ENCODE data around the gene ENOPH1. TPM values are rescaled to one million over a fixed set of nuclear protein-coding genes. Genes with fewer than 3 reads are reported as not detected.

ENOPH1 gene
- total and polyA plus RNA-seq, 3 donors from 2014 or later: 13.9 to 20.8 (median 19.9) TPM

DNA sequence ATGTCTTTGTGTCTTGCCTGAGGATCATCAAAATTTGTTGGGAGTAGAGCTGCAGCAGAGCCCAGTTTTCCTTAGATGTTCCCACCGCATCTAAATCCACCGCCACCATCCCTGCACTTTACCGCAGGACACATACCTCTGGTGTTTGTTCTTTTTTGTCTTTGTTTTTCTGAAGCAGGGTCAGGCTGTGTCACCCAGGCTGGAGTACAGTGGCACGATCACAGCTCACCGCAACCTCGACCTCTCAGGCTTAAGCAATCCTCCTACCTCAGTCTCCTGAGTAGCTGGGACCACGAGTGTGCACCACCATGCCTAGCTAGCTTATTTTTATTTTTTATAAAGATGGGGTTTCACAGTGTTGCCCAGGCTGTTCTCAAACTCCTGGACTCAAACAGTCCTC is 4.6 kb downstream of the ENOPH1 start:
- no peak overlapping the region for H3K27ac ChIP-seq

DNA sequence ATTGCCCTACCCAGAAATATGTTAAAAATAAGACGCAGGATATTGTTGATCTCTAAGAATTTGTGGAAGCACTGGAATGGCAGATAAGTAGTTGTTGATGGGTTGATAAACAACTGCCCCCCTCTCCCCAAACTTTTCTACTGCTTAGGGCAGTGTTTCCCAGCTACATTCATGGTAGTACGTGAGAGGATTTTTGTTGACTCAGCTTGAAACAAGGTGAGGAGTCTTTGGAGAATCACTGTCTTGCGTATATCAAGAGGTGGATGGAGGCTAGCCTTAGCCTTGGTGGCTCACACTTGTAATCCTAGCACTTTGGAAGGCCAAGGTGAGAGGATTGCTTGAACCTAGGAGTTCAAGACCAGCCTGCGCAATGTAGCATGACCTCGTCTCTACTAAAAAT is 5.7 kb downstream of the ENOPH1 start:
- Histone ChIP-seq H3K4me1 (no peaks in the 10 kb centered on the region), H3K27me3 (no peaks in the 10 kb centered on the region), H3K27ac (no peak overlapping the region), H3K36me3 (ENCODE audit: low read depth, missing control alignments) (no peaks in the 10 kb centered on the region), H3K4me3 (no peak overlapping the region), H3K9me3 (no peaks in the 10 kb centered on the region)
- TF ChIP-seq, protein P1, sequence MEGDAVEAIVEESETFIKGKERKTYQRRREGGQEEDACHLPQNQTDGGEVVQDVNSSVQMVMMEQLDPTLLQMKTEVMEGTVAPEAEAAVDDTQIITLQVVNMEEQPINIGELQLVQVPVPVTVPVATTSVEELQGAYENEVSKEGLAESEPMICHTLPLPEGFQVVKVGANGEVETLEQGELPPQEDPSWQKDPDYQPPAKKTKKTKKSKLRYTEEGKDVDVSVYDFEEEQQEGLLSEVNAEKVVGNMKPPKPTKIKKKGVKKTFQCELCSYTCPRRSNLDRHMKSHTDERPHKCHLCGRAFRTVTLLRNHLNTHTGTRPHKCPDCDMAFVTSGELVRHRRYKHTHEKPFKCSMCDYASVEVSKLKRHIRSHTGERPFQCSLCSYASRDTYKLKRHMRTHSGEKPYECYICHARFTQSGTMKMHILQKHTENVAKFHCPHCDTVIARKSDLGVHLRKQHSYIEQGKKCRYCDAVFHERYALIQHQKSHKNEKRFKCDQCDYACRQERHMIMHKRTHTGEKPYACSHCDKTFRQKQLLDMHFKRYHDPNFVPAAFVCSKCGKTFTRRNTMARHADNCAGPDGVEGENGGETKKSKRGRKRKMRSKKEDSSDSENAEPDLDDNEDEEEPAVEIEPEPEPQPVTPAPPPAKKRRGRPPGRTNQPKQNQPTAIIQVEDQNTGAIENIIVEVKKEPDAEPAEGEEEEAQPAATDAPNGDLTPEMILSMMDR (IDR thresholded peaks at IDR 0.05): no peak
- TF ChIP-seq POLR2A (IDR thresholded peaks at IDR 0.05): no peak
- WGBS, 2 donors: 91 to 95% methylated on average over 5 of the region's 5 CpGs
- no peak for DNase-seq
- intact Hi-C loops (cut with DNase I; ENCODE audit: low total_unique reads): no loop called here

More for the DNA sequence above, 4.6 kb downstream of the ENOPH1 start:
- Histone ChIP-seq H3K36me3 (ENCODE audit: low read depth, missing control alignments) (no peaks in the 10 kb centered on the region), H3K9me3 (no peaks in the 10 kb centered on the region), H3K27me3 (no peaks in the 10 kb centered on the region), H3K4me1 (no peaks in the 10 kb centered on the region), H3K4me3 (no peak overlapping the region)
- TF ChIP-seq, protein P1 (IDR thresholded peaks at IDR 0.05): no peak
- TF ChIP-seq POLR2A (IDR thresholded peaks at IDR 0.05): no peak
- WGBS, 2 donors: 96 to 97% methylated on average over 7 of the region's 7 CpGs
- DNase-seq: no peak
- intact Hi-C loops (cut with DNase I; ENCODE audit: low total_unique reads): loop anchor here (5.0 kb wide), 1 partner anchor 63 kb away; the partner anchor contains the start of gene HNRNPD

DNA sequence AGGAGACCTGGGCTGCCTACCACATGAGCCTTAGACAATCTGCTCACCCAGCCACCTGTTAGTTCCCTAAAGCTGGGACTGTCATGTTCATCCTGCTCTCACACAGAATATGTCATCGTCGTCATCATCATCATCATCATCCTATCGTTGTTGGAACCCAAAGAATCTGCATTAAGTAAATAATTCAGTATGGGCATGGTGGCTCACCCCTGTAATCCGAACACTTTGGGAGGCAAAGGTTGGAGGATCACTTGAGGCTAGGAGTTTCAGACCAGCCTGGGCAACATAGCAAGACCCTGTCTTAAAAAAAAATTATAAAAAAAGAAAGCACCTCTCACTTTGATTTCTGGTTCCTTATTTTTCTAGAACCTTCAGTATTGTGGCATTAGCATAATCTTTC is 6.4 kb downstream of the ENOPH1 start:
- intact Hi-C loops (cut with DNase I; ENCODE audit: low total_unique reads): no loop called here
- Histone ChIP-seq H3K27me3 (no peaks in the 10 kb centered on the region), H3K27ac (no peak overlapping the region), H3K36me3 (ENCODE audit: low read depth, missing control alignments) (no peaks in the 10 kb centered on the region), H3K4me3 (no peak overlapping the region), H3K4me1 (no peaks in the 10 kb centered on the region), H3K9me3 (no peaks in the 10 kb centered on the region)
- no peak for DNase-seq
- 90 to 98% methylated on average over 4 of the region's 4 CpGs for WGBS, 2 donors
- no peak for TF ChIP-seq POLR2A (IDR thresholded peaks at IDR 0.05)
- TF ChIP-seq, protein P1 (IDR thresholded peaks at IDR 0.05): no peak

DNA sequence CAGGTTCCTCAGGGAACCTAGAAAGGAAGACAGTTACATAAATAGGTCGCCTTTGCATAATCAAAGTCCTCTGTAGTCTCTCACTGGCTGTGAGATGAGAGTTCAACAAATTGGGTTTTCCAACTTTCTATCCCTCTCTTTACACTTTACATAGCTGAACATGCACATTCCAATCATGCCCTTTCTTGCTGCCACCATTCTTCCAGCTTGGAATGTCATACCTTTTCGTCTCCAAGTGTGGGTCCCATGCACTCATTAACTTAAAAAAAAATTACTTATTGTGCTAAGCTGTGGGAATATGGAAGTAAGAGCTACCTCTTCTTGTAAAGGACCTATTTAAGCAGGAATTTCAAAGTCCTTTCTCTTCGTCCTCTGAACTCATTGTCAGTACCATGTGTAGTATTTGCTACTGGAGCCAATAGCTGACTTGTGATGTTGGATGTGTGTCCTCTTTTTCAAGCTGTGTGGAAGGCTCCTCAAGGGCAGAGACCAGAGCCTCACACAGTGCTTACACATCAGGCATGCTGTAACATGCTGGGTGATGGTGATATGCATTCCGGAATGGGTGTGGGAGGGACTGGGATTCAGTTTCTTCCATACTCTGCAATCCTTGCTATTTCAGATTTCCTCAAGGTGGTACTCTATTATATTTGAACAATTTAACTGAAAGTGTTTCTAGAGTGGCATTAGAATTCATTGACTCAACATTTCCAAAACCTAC is 7.1 kb downstream of the ENOPH1 start:
- no peak for DNase-seq
- intact Hi-C loops (cut with DNase I; ENCODE audit: low total_unique reads): no loop called here
- no peaks in the 10 kb centered on the region for H3K4me1 ChIP-seq
- TF ChIP-seq, protein P1 (IDR thresholded peaks at IDR 0.05): no peak
- TF ChIP-seq POLR2A (IDR thresholded peaks at IDR 0.05): no peak
- no peaks in the 10 kb centered on the region for H3K27me3 ChIP-seq
- H3K27ac ChIP-seq: no peak overlapping the region
- no peaks in the 10 kb centered on the region for H3K9me3 ChIP-seq
- H3K4me3 ChIP-seq: no peak overlapping the region
- 87 to 91% methylated on average over 4 of the region's 4 CpGs for WGBS, 2 donors
- no peaks in the 10 kb centered on the region for H3K36me3 ChIP-seq (ENCODE audit: low read depth, missing control alignments)

DNA sequence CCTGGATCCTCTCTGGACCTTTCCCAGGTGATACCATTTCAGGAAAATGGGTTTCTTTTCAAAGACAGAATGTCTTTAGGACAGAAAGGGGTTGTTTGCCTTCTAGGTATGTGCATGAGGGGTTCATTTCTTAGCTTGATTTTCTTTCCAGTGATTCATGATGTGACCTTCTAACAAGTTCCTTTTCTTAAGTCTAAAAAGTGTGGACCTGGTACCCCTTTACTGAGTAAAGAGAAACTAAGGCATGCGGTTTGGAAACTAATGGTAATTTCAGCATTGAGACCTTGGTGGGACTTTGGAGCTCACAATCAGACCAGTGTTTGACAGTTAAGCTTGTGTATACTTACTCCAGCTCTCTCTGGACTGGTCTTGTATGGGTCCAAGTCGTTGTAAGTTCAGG is 8.7 kb downstream of the ENOPH1 start:
- no peak overlapping the region for H3K4me3 ChIP-seq
- WGBS, 2 donors: 85 to 90% methylated on average over 2 of the region's 2 CpGs
- H3K27me3 ChIP-seq: no peaks in the 10 kb centered on the region
- no peaks in the 10 kb centered on the region for H3K9me3 ChIP-seq
- no peak overlapping the region for H3K27ac ChIP-seq
- intact Hi-C loops (cut with DNase I; ENCODE audit: low total_unique reads): no loop called here
- no peak for DNase-seq
- TF ChIP-seq, protein P1 (IDR thresholded peaks at IDR 0.05): no peak
- TF ChIP-seq POLR2A (IDR thresholded peaks at IDR 0.05): no peak
- H3K4me1 ChIP-seq: no peaks in the 10 kb centered on the region
- no peaks in the 10 kb centered on the region for H3K36me3 ChIP-seq (ENCODE audit: low read depth, missing control alignments)
